GM12864 (cell line): ENCODE measurements around the gene FAM83D.
"Not testable (repeated sequence)": the region's sequence is repeated elsewhere in the genome, so short reads cannot be mapped to it uniquely, and the experiment has no call there.

Experiments used
- DNase-seq: peaks from one replicate; pipeline ENCODE4 v3.0.0-alpha.2; 2011; ENCODE audit warnings: low read depth
- H3K4me3 ChIP-seq: 2 replicates; pipeline ENCODE4 v1.5.1; 2011; ENCODE audit warnings: mild to moderate bottlenecking, low read depth, low read length, control low read depth
- CTCF ChIP-seq: IDR thresholded peaks from 2 replicates; pipeline ENCODE4 v1.5.1; 2011; ENCODE audit warnings: low read depth, mild to moderate bottlenecking, moderate library complexity, low read length, control low read depth, inconsistent platforms; ENCODE audit errors: missing control alignments

Gene FAM83D

GRCh38 chr20:38987777-38988176 is 61.6 kb downstream of the FAM83D start:
- TF ChIP-seq CTCF = no peak
- peak; percentile 54 for DNase-seq
- H3K4me3 ChIP-seq = peak overlapping the region; percentile 14

DNA sequence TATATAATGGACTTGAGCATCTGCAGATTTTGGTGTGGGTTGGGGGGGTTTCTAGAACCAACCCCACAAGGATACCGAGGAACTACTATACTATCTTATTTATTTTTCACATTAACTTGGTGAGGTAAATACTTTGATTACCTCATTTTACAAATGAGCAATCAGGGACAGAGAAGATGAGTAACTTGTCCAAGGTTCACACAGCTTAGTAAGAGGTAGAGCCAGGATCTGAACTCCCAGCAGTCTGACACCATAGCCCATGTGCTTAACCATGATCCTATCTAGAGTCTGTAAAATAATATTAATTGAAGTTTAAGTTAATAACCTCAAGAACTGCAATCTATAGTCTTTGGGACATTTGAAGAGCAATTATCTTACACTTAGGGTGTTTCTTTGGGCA is 64.5 kb downstream of the FAM83D start:
- DNase-seq = no peak
- H3K4me3 ChIP-seq = no peak overlapping the region
- no peak for TF ChIP-seq CTCF

DNA sequence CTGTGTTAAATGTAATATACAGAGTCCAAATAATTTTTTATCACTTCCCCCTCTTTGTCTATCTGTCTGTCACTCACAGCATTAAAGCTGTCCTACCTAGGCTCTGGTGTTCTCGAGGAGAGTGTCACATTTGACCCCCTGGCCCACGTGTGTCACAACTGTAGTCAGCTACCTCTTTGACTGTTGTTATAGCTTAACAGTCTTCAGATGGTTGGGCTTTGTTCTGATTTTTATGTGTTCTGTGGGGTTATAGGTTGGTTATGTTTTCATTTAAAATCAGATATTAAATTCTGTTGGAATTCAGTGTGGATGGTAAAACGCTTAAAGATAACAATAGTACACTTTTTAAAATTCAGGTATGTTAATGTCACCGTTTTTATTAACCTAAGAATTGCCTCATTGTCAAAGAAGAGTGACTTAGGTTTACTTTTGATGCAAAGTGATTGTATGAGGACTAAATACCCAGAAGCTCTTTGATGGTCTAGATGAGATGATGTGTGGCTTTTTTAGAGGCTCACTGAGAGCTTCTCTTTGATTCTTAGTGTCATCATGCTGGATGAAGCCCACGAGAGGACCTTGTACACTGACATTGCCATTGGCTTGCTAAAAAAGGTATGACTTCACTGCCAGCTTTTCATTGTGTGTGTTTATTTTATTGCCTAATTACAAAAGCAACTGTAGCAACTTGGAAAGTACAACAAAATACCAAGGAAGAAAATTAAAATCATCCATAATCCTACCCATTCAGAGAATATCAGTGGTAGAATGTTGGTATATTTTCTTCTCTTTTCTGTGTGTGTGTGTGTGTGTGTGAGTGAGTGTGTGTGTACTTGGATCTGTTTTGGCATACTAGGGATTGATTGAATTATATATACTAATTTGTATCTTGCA is 65.8 kb downstream of the FAM83D start:
- H3K4me3 ChIP-seq = no peak overlapping the region
- DNase-seq = no peak
- no peak for TF ChIP-seq CTCF

DNA sequence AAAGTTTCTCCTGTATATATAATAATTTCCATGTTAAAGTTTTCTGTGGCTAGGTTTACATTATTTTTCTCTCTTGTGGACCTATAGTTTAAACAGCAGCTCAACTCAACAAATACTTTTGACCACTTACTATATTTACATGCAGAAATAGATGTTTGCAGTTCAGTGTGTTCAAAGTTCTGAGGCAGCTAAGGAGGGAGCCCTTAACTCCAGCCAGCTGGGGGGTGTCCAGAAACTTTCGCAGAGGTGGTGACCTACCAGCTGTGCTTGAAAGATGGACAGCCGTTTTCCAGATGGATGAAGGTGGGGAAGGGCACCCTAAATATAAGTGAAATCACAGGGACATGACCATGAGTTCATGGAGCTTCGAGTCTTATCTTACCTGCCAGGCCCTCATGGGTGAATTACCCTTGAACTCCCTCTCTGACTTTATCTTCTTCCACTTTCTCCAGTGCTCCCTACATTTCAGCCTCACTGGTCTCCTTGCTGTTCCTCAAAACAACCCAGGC is 69.4 kb downstream of the FAM83D start:
- no peak overlapping the region for H3K4me3 ChIP-seq
- no peak for DNase-seq
- no peak for TF ChIP-seq CTCF

DNA sequence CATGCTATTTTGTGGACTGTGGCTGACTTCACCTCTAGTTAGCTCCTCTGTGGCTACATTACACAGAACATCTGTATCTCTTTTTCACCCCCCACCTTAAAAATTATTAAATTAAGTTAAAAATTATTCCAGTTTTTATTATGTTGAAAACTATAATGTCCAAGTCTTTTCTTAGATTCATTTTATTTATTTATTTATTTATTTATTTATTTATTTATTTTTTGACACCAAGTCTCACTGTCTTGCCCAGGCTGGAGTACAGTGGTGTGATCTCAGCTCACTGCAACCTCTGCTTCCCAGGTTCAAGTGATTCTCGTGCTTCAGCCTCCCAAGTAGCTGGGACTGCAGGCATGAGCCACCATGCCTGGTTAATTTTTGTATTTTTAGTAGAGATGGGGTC is 70.6 kb downstream of the FAM83D start:
- not testable (repeated sequence) for H3K4me3 ChIP-seq, DNase-seq

- TF ChIP-seq CTCF = peak; percentile 58
- H3K4me3 ChIP-seq = no peak overlapping the region
- DNase-seq = peak; percentile 79
These were observed 71.4 kb downstream of the FAM83D start for GRCh38 chr20:38997622-38998021.

- no peak for TF ChIP-seq CTCF
- no peak for DNase-seq
- no peak overlapping the region for H3K4me3 ChIP-seq
These were observed 73.0 kb downstream of the FAM83D start for GRCh38 chr20:38999217-38999616.
